GM12872 (cell line): ENCODE results near the gene ITIH2.

Source experiments
- CTCF ChIP-seq: IDR thresholded peaks from 3 replicates; pipeline ENCODE4 v1.5.1; 2011; ENCODE audit warnings: low read depth, mild to moderate bottlenecking, low read length, moderate library complexity; ENCODE audit not compliant: insufficient read depth

ITIH2 gene

GRCh38 chr10:7689591-7689990 lies 13.5 kb upstream of the ITIH2 start:
- no peak for TF ChIP-seq CTCF

GRCh38 chr10:7696545-7696944 lies 6.6 kb upstream of the ITIH2 start:
- TF ChIP-seq CTCF, result no peak

- TF ChIP-seq CTCF, result no peak
Measured at GRCh38 chr10:7697426-7697825, 5.7 kb upstream of the ITIH2 start.

GRCh38 chr10:7700577-7701125 lies 2.5 kb upstream of the ITIH2 start:
- no peak for TF ChIP-seq CTCF

GRCh38 chr10:7701158-7701742 lies 1.9 kb upstream of the ITIH2 start:
- no peak for TF ChIP-seq CTCF

- no peak for TF ChIP-seq CTCF
Measured at GRCh38 chr10:7702288-7702812, 766 bp upstream of the ITIH2 start.

GRCh38 chr10:7704071-7705016 lies 1.2 kb downstream of the ITIH2 start:
- TF ChIP-seq CTCF, result no peak
